ENCODE results near the gene PAPOLB. TPM values are rescaled to one million over a fixed set of nuclear protein-coding genes. Genes with fewer than 3 reads are reported as not detected.

Gene PAPOLB
- polyA plus RNA-seq, 1 experiment = not detected

DNA sequence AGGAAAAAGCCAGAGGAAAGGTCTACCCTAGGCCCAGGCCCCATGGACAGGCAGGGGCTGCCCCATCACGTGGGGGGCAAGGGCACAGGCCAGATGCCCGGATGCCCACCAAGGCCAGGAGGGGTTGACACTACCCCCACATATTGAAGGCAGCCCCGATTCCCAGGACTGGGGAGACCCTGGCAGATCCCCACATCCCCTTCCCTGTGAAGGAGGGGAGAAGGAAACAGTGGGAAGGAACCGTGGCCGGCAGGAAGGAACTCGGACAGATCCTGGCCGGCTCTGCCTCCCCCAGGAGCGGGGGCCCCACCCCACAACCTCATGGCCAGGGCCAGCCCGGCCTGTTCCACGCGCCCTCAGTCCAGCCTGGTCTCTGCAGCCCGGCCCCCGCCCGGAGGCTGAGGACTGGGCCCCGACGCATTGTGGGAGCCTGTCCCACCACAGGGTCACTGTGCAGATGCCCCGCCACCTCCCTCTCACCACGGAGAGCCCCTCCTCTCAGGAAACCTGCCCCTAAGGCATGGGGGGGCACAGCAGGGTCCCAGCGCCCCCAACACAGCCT lies 41.3 kb downstream of the PAPOLB start:
- H3K27me3 ChIP-seq (ENCODE audit: control insufficient read depth, insufficient read depth, low read length) = peaks cover 14% of the 10 kb centered on the region
- H3K27ac ChIP-seq (ENCODE audit: low read depth, low read length) = no peak overlapping the region
- ChIA-PET POLR2A (no interaction called here), CTCF (no interaction called here)
- no peak for TF ChIP-seq CTCF (IDR thresholded peaks at IDR 0.05; ENCODE audit: low read depth, low read length)
- H3K9me3 ChIP-seq (ENCODE audit: control insufficient read depth, insufficient read depth, low read length) = no peaks in the 10 kb centered on the region; the same call in 1 of the 2 replicates
- no peak for DNase-seq (ENCODE audit: low read depth, low spot score)
- H3K4me3 ChIP-seq (ENCODE audit: low read depth, low read length) = no peak overlapping the region

GRCh38 chr7:4819560-4820404 lies 42.0 kb downstream of the PAPOLB start:
- Histone ChIP-seq H3K27ac (ENCODE audit: low read depth, low read length) (no peak overlapping the region), H3K9me3 (ENCODE audit: control insufficient read depth, insufficient read depth, low read length) (no peaks in the 10 kb centered on the region; the same call in 1 of the 2 replicates), H3K27me3 (ENCODE audit: control insufficient read depth, insufficient read depth, low read length) (peaks cover 14% of the 10 kb centered on the region), H3K4me3 (ENCODE audit: low read depth, low read length) (no peak overlapping the region)
- ChIA-PET CTCF (no interaction called here), POLR2A (no interaction called here)
- no peak for TF ChIP-seq CTCF (IDR thresholded peaks at IDR 0.05; ENCODE audit: low read depth, low read length)
- DNase-seq (ENCODE audit: low read depth, low spot score) = no peak

DNA sequence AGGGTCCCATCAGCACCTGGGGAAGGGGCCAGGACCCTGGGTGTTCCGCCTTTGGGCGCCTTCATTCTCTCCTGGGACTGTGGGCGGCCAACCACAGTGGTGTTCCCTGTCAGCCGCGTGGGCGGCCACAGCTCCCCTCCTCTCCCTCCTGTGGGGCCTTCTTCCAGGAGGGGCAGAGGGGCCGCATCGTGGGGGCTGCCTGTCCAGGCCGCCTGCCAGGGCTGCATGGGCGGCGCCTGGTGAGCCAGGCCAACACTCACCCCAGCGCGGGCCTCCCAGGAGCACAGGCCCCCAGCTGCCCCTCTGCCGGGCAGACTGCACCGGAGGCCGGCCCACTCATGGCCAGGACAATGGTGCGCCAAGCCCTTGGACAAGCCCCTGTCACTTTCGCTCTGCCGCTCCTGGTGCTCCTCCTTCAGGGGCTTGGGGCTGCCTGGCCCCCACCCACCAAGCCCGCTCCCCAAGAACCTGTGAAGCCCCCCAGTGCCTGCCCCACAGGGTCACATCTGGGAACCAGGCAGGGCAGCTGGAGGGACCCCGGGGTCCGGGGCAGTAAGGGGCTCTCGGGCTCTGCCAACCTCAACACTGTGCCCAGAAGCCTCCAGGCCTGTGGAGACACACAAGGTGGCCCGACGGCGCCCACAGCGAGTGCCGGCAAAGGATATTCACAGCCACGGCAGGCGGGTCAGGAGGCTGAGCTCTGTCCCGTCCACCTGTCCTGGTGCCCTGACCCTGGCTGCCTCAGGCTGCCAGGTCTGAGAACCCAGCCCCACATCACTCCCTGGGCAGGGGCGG lies 43.6 kb downstream of the PAPOLB start:
- peaks cover 14% of the 10 kb centered on the region for H3K27me3 ChIP-seq (ENCODE audit: control insufficient read depth, insufficient read depth, low read length)
- peaks cover 3% of the 10 kb centered on the region; the same call in 1 of the 2 replicates for H3K9me3 ChIP-seq (ENCODE audit: control insufficient read depth, insufficient read depth, low read length)
- no peak for DNase-seq (ENCODE audit: low read depth, low spot score)
- POLR2A ChIA-PET = no interaction called here
- CTCF ChIA-PET = no interaction called here
- TF ChIP-seq CTCF (IDR thresholded peaks at IDR 0.05; ENCODE audit: low read depth, low read length) = no peak
- H3K4me3 ChIP-seq (ENCODE audit: low read depth, low read length) = no peak overlapping the region
- H3K27ac ChIP-seq (ENCODE audit: low read depth, low read length) = no peak overlapping the region

GRCh38 chr7:4817178-4817901 lies 44.5 kb downstream of the PAPOLB start:
- POLR2A ChIA-PET = no interaction called here
- CTCF ChIA-PET = no interaction called here
- peaks cover 3% of the 10 kb centered on the region for H3K9me3 ChIP-seq (ENCODE audit: control insufficient read depth, insufficient read depth, low read length)

More at GRCh38 chr7:4817178-4817901, 44.5 kb downstream of the PAPOLB start:
- DNase-seq (ENCODE audit: low read depth, low spot score) = no peak
- no peak overlapping the region for H3K27ac ChIP-seq (ENCODE audit: low read depth, low read length)
- H3K4me3 ChIP-seq (ENCODE audit: low read depth, low read length) = no peak overlapping the region
- no peak for TF ChIP-seq CTCF (IDR thresholded peaks at IDR 0.05; ENCODE audit: low read depth, low read length)
- peaks cover 16% of the 10 kb centered on the region for H3K27me3 ChIP-seq (ENCODE audit: control insufficient read depth, insufficient read depth, low read length)

All from AG04450 (cell line).